NCI-H2196 treated with DMSO at 0.1 percent for 48 hours (cell line): ENCODE measurements around the gene FLNC.

Source experiments
- DNase-seq: peaks from one replicate; lab custom pipeline; 2025; ENCODE audit not compliant: unreplicated experiment; lab: John Stamatoyannopoulos, UW

Gene FLNC

GRCh38 chr7:128843938-128844621 lies 13.9 kb downstream of the FLNC start:
- DNase-seq: no peak

- no peak for DNase-seq
These were observed 14.6 kb downstream of the FLNC start for GRCh38 chr7:128844777-128845311.

- no peak for DNase-seq
These were observed 15.3 kb downstream of the FLNC start for GRCh38 chr7:128845475-128845874.

- DNase-seq: no peak
These were observed 15.8 kb downstream of the FLNC start for GRCh38 chr7:128845987-128846386.

- no peak for DNase-seq
These were observed 16.7 kb downstream of the FLNC start for GRCh38 chr7:128846781-128847444.

- DNase-seq: no peak
These were observed 17.6 kb downstream of the FLNC start for GRCh38 chr7:128847721-128848211.

- DNase-seq: no peak
These were observed 18.3 kb downstream of the FLNC start for GRCh38 chr7:128848289-128849155.

- no peak for DNase-seq
These were observed 18.9 kb downstream of the FLNC start for GRCh38 chr7:128849156-128849515.

GRCh38 chr7:128849804-128850490 lies 19.7 kb downstream of the FLNC start:
- DNase-seq: no peak

- no peak for DNase-seq
These were observed 22.5 kb downstream of the FLNC start for GRCh38 chr7:128852537-128853254.

- DNase-seq: no peak
These were observed 23.6 kb downstream of the FLNC start for GRCh38 chr7:128853799-128854198.

GRCh38 chr7:128854396-128854795 lies 24.2 kb downstream of the FLNC start:
- no peak for DNase-seq

GRCh38 chr7:128855559-128855958 lies 25.4 kb downstream of the FLNC start:
- DNase-seq: no peak

- DNase-seq: no peak
These were observed 26.0 kb downstream of the FLNC start for GRCh38 chr7:128856001-128856718.

GRCh38 chr7:128858380-128859231 lies 28.4 kb downstream of the FLNC start:
- DNase-seq: no peak

- no peak for DNase-seq
These were observed 29.3 kb downstream of the FLNC start for GRCh38 chr7:128859232-128860157.
